ENCODE measurements around the gene KRT16. TPM values are rescaled to one million over a fixed set of nuclear protein-coding genes. Genes with fewer than 3 reads are reported as not detected.

Gene KRT16
- total and polyA plus RNA-seq, 2 donors (not counting 3 experiments of a cell fraction or from before 2014, with no cell fraction given) = not detected

GRCh38 chr17:41649923-41650519, 37.5 kb upstream of the KRT16 start:
- ChIA-PET POLR2A (no interaction called here), CTCF (interaction anchor here (1.4 to 9.0 kb wide), 6 partner anchors 14 to 792 kb away, joined by 5 to 319 read pairs (median 42); no protein-coding TSS in a partner anchor)
- DNase-seq (ENCODE audit: low read depth, low spot score) (no peak), FAIRE-seq (no peak)
- intact Hi-C loops (cut with micrococcal nuclease) = loop anchor here (5.0 kb wide), 1 partner anchor 848 kb away; no protein-coding TSS in a partner anchor
- no peak overlapping the region for H3K27ac ChIP-seq (ENCODE audit: insufficient read depth, low read depth, low read length)
- no peaks in the 10 kb centered on the region for H3K9me1 ChIP-seq (replicated peaks; ENCODE audit: control insufficient read depth, extremely low read depth, insufficient read depth, low read length)
- H3K4me3 ChIP-seq (replicated peaks in 1 of 3; ENCODE audit: insufficient read depth in 1 of 3, low read depth in 1 of 3, low read length in 3 of 3) = no peak overlapping the region
- BruUV-seq (replicated peaks) = no TSS peak
- H3K36me3 ChIP-seq (ENCODE audit: control insufficient read depth in 2 of 2, extremely low read depth in 1 of 2, insufficient read depth in 2 of 2, low read length in 2 of 2) = no peaks in the 10 kb centered on the region
- H3K9me3 ChIP-seq (replicated peaks; ENCODE audit: control insufficient read depth, insufficient read depth, low read length) = no peaks in the 10 kb centered on the region
- H3K4me2 ChIP-seq (ENCODE audit: insufficient read depth, low read length) = no peak overlapping the region
- TF ChIP-seq FOS (IDR thresholded peaks at IDR 0.05; ENCODE audit: borderline replicate concordance, insufficient read depth, low read length) (no peak), POLR2AphosphoS5 (IDR thresholded peaks at IDR 0.05; ENCODE audit: insufficient read depth, low read depth, low read length) (no peak), CTCF (IDR thresholded peaks at IDR 0.05; ENCODE audit: extremely low read depth in 1 of 2, insufficient read depth in 1 of 2, low read depth in 1 of 2, low read length in 2 of 2) (no peak), GATA2 (IDR thresholded peaks at IDR 0.05; ENCODE audit: insufficient read depth, insufficient read length, low read depth, low read length) (no peak), MYC (IDR thresholded peaks at IDR 0.05; ENCODE audit: low read depth, low read length) (no peak), POLR2A (IDR thresholded peaks at IDR 0.05; ENCODE audit: low read depth, low read length) (no peak), EZH2 (IDR thresholded peaks at IDR 0.05; ENCODE audit: borderline replicate concordance, low read depth, low read length, severe bottlenecking) (no peak), JUN (IDR thresholded peaks at IDR 0.05; ENCODE audit: borderline replicate concordance, insufficient read depth, insufficient read length, low read depth) (no peak)
- TF ChIP-seq, protein P1, sequence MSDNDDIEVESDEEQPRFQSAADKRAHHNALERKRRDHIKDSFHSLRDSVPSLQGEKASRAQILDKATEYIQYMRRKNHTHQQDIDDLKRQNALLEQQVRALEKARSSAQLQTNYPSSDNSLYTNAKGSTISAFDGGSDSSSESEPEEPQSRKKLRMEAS (IDR thresholded peaks at IDR 0.05; ENCODE audit: insufficient read depth, insufficient read length) = no peak
- dilution Hi-C loops (cut with MboI; ENCODE audit: extremely low pct_ligation_motif_present, low sequenced_read_pairs) = no loop called here
- no peak overlapping the region for H3K9ac ChIP-seq (replicated peaks; ENCODE audit: extremely low read depth, insufficient read depth, low read length)
- H2AFZ ChIP-seq (ENCODE audit: low read depth, low read length) = no peak overlapping the region
- no peaks in the 10 kb centered on the region for H3K27me3 ChIP-seq (ENCODE audit: control insufficient read depth in 2 of 2, insufficient read depth in 2 of 2, low read length in 2 of 2)
- H4K20me1 ChIP-seq (replicated peaks; ENCODE audit: control insufficient read depth, extremely low read depth, insufficient read depth, low read length) = no peaks in the 10 kb centered on the region
- H3K4me1 ChIP-seq (ENCODE audit: control insufficient read depth, extremely low read depth, insufficient read depth, low read length) = peaks cover 7% of the 10 kb centered on the region
- H3K79me2 ChIP-seq (ENCODE audit: control insufficient read depth, insufficient read depth, low read length) = no peaks in the 10 kb centered on the region
